ENCODE results near the gene DPCD. TPM values are rescaled to one million over a fixed set of nuclear protein-coding genes. Genes with fewer than 3 reads are reported as not detected.

DPCD gene
- total and polyA plus RNA-seq, 10 of the 15 experiments (the other 5 are each of a cell fraction or from before 2014, with no cell fraction given) = 9.7 to 50.9 (median 26.3) TPM

DNA sequence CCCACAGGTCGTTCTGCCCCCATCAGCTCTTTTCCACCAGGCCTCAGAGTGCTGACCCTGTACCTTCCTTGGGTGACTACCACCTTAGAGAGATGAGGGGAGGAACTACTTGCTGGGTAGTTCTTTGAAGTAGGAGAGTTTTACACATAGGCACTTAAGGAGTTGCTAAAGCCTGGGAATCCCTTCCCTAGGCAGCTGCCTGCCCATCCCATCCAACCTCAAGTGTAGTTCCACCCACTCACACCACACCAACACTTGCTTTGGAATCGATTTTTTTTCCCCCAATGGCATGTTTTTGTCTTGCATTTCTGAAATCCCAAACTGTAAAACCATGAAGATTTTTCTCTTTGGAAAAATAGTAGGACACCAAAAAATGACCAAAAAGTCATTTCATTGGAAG, 59.1 kb downstream of the DPCD start (continued):
- TF ChIP-seq, protein P1, sequence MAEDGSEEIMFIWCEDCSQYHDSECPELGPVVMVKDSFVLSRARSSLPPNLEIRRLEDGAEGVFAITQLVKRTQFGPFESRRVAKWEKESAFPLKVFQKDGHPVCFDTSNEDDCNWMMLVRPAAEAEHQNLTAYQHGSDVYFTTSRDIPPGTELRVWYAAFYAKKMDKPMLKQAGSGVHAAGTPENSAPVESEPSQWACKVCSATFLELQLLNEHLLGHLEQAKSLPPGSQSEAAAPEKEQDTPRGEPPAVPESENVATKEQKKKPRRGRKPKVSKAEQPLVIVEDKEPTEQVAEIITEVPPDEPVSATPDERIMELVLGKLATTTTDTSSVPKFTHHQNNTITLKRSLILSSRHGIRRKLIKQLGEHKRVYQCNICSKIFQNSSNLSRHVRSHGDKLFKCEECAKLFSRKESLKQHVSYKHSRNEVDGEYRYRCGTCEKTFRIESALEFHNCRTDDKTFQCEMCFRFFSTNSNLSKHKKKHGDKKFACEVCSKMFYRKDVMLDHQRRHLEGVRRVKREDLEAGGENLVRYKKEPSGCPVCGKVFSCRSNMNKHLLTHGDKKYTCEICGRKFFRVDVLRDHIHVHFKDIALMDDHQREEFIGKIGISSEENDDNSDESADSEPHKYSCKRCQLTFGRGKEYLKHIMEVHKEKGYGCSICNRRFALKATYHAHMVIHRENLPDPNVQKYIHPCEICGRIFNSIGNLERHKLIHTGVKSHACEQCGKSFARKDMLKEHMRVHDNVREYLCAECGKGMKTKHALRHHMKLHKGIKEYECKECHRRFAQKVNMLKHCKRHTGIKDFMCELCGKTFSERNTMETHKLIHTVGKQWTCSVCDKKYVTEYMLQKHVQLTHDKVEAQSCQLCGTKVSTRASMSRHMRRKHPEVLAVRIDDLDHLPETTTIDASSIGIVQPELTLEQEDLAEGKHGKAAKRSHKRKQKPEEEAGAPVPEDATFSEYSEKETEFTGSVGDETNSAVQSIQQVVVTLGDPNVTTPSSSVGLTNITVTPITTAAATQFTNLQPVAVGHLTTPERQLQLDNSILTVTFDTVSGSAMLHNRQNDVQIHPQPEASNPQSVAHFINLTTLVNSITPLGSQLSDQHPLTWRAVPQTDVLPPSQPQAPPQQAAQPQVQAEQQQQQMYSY (CRISPR knock-in tag; IDR thresholded peaks at IDR 0.05) = no peak

DNA sequence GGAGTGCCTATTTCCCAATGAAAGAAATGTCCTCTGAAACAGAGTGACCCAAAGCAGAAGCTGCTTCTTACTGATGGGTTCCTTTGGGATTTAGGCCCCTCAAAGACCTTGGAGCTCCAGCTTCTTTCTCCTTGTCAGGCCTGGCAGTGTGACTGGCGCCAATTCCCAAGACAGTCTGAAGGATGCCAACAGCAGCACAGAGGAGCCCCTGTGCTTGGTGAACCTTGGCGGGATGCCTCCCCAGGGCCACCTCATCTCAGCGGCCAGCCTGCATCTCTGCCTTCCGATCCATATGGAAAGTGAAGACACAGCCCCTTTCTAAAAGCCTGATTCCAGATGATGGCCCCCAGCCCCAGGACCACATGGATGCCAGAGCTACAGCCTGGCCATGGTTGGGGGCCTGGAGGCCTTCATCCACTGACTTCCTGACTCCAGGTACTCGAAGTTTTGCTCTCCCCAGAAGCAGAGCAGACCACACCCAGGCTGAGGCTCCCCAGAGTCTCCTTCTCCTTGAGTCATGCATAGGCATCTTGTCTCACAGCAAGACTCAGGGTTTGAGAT, 61.5 kb downstream of the DPCD start:
- Histone ChIP-seq H4K20me1 (ENCODE audit: control insufficient read depth, insufficient read depth) (no peaks in the 10 kb centered on the region), H2AFZ (ENCODE audit: control insufficient read depth, low read depth, low read length) (no peak overlapping the region), H3K27ac (ENCODE audit: control insufficient read depth, insufficient read depth) (no peak overlapping the region), H3K9ac (ENCODE audit: control insufficient read depth, insufficient read depth, low read length) (no peak overlapping the region), H3K4me2 (ENCODE audit: control insufficient read depth, insufficient read depth) (no peak overlapping the region), H3K36me3 (ENCODE audit: control insufficient read depth in 2 of 2, insufficient read depth in 2 of 2, low read length in 1 of 2) (peaks cover 0 to 7% of the 10 kb centered on the region in 2 experiments; a peak in 3 of 4 replicates), H3K9me3 (replicated peaks; ENCODE audit: control insufficient read depth, insufficient read depth, low read length) (no peaks in the 10 kb centered on the region), H3K4me1 (ENCODE audit: control insufficient read depth, insufficient read depth, low read length) (no peaks in the 10 kb centered on the region), H3K4me3 (no peak overlapping the region), H3K27me3 (replicated peaks in 1 of 2; ENCODE audit: control insufficient read depth in 2 of 2, insufficient read depth in 2 of 2, low read length in 1 of 2) (no peaks in the 10 kb centered on the region), H3K79me2 (ENCODE audit: control insufficient read depth, insufficient read depth, low read length) (no peaks in the 10 kb centered on the region)
- intact Hi-C loops (cut with micrococcal nuclease; ENCODE audit: unreplicated experiment) (no loop called here), in situ Hi-C loops (cut with MboI) (no loop called here)
- RAD21 ChIA-PET (ENCODE audit: unreplicated experiment) = interaction anchor here (0.7 kb wide), 1 partner anchor 49 kb away, joined by 3 read pairs; no protein-coding TSS in a partner anchor
- no TSS peak for BruUV-seq (replicated peaks)
- no peak for DNase-seq (ENCODE audit: low read depth, low spot score)
- CTCF ChIA-PET = no interaction called here
- WGBS (ENCODE audit: insufficient coverage, insufficient replicate concordance, low lambda C conversion rate, missing lambda C conversion rate) = 86% methylated on average over 5 of the region's 5 CpGs
- POLR2A ChIA-PET = interaction anchor here (0.6 kb wide), 1 partner anchor 32 kb away, joined by 7 read pairs; no protein-coding TSS in a partner anchor
- ATAC-seq = no peak
- TF ChIP-seq, protein P2, sequence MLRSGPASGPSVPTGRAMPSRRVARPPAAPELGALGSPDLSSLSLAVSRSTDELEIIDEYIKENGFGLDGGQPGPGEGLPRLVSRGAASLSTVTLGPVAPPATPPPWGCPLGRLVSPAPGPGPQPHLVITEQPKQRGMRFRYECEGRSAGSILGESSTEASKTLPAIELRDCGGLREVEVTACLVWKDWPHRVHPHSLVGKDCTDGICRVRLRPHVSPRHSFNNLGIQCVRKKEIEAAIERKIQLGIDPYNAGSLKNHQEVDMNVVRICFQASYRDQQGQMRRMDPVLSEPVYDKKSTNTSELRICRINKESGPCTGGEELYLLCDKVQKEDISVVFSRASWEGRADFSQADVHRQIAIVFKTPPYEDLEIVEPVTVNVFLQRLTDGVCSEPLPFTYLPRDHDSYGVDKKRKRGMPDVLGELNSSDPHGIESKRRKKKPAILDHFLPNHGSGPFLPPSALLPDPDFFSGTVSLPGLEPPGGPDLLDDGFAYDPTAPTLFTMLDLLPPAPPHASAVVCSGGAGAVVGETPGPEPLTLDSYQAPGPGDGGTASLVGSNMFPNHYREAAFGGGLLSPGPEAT (IDR thresholded peaks at IDR 0.05; ENCODE audit: low read depth) = no peak
- TF ChIP-seq ZZZ3 (IDR thresholded peaks at IDR 0.05; ENCODE audit: control insufficient read depth, insufficient read length, low read depth) = no peak
- TF ChIP-seq FOXM1 (IDR thresholded peaks at IDR 0.05; ENCODE audit: low read depth, low read length) = no peak
- TF ChIP-seq, protein P3, sequence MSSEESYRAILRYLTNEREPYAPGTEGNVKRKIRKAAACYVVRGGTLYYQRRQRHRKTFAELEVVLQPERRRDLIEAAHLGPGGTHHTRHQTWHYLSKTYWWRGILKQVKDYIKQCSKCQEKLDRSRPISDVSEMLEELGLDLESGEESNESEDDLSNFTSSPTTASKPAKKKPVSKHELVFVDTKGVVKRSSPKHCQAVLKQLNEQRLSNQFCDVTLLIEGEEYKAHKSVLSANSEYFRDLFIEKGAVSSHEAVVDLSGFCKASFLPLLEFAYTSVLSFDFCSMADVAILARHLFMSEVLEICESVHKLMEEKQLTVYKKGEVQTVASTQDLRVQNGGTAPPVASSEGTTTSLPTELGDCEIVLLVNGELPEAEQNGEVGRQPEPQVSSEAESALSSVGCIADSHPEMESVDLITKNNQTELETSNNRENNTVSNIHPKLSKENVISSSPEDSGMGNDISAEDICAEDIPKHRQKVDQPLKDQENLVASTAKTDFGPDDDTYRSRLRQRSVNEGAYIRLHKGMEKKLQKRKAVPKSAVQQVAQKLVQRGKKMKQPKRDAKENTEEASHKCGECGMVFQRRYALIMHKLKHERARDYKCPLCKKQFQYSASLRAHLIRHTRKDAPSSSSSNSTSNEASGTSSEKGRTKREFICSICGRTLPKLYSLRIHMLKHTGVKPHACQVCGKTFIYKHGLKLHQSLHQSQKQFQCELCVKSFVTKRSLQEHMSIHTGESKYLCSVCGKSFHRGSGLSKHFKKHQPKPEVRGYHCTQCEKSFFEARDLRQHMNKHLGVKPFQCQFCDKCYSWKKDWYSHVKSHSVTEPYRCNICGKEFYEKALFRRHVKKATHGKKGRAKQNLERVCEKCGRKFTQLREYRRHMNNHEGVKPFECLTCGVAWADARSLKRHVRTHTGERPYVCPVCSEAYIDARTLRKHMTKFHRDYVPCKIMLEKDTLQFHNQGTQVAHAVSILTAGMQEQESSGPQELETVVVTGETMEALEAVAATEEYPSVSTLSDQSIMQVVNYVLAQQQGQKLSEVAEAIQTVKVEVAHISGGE (CRISPR knock-in tag; IDR thresholded peaks at IDR 0.05) = no peak
- no peak for TF ChIP-seq FOXK2 (IDR thresholded peaks at IDR 0.05)
- TF ChIP-seq JUNB (IDR thresholded peaks at IDR 0.05) = no peak
- no peak for TF ChIP-seq NR2C1 (IDR thresholded peaks at IDR 0.05)
- SMC1A ChIA-PET (ENCODE audit: uncharacterized antibody, unreplicated experiment) = interaction anchor here (0.9 kb wide), 1 partner anchor 10 kb away, joined by 3 read pairs; no protein-coding TSS in a partner anchor
- FAIRE-seq = no peak

All from GM12878 (cell line).